Liver (tissue), 9 donors: ENCODE results near the gene AK5. TPM values are rescaled to one million over a fixed set of nuclear protein-coding genes. Genes with fewer than 3 reads are reported as not detected.

ENCODE experiments used
- DNase-seq: peaks from one replicate; pipeline ENCODE4 v3.0.0-alpha.2; 2017; ENCODE audit warnings: low spot score
- H3K27ac ChIP-seq, 2 donors: one replicate each; pipeline ENCODE4 v1.7.0; 2013; ENCODE audit warnings: inconsistent platforms in 2 of 2, low read length in 2 of 2, control low read depth in 1 of 2, low read depth in 1 of 2, mild to moderate bottlenecking in 1 of 2
- H3K27me3 ChIP-seq, 4 donors: one replicate each; pipeline versions ENCODE4 v1.6.1 to v1.7.0; 2013; ENCODE audit warnings: low read length in 3 of 4, inconsistent platforms in 1 of 4, mild to moderate bottlenecking in 1 of 4, moderate library complexity in 1 of 4; ENCODE audit not compliant: control insufficient read depth in 4 of 4, insufficient read depth in 4 of 4
- H3K36me3 ChIP-seq, 4 donors: one replicate each; pipeline versions ENCODE4 v1.6.1 to v1.7.0; 2013; ENCODE audit warnings: low read length in 3 of 4, mild to moderate bottlenecking in 3 of 4, low read depth in 1 of 4, moderate library complexity in 1 of 4; ENCODE audit not compliant: control insufficient read depth in 4 of 4, insufficient read depth in 3 of 4
- H3K4me1 ChIP-seq, 4 donors: one replicate each; pipeline versions ENCODE4 v1.6.1 to v1.7.0; 2013; ENCODE audit warnings: low read length in 3 of 4, mild to moderate bottlenecking in 3 of 4, moderate library complexity in 1 of 4; ENCODE audit not compliant: control insufficient read depth in 4 of 4, insufficient read depth in 4 of 4
- H3K4me3 ChIP-seq, 3 donors: one replicate each; pipeline versions ENCODE4 v1.6.1 to v1.7.0; 2013; ENCODE audit warnings: low read length in 3 of 3, control low read depth in 1 of 3, low read depth in 1 of 3, mild to moderate bottlenecking in 1 of 3
- H3K9ac ChIP-seq, 2 donors: one replicate each; pipeline ENCODE4 v1.7.0; 2013; ENCODE audit warnings: low read length in 2 of 2, mild to moderate bottlenecking in 2 of 2, moderate library complexity in 2 of 2, control low read depth in 1 of 2, low read depth in 1 of 2
- H3K9me3 ChIP-seq, 4 donors: one replicate each; pipeline versions ENCODE4 v1.6.1 to v1.7.0; 2013; ENCODE audit warnings: low read length in 3 of 4; ENCODE audit not compliant: control insufficient read depth in 4 of 4
- EGR1 ChIP-seq, 2 donors: IDR thresholded peaks; 2 replicates each; pipeline ENCODE4 v1.6.1; 2016 to 2018; ENCODE audit warnings: antibody characterized with exemption in 2 of 2, low read depth in 2 of 2
- FOXA1 ChIP-seq: IDR thresholded peaks from 2 replicates; pipeline ENCODE4 v1.6.1; 2016; ENCODE audit warnings: antibody characterized with exemption
- FOXA2 ChIP-seq: IDR thresholded peaks from 2 replicates; pipeline ENCODE4 v1.6.1; 2016; ENCODE audit warnings: antibody characterized with exemption
- GABPA ChIP-seq, 2 donors: IDR thresholded peaks in 1 of 2; conservative IDR thresholded peaks in 1 of 2; 2 replicates each; pipeline ENCODE4 v1.6.1; 2016; ENCODE audit warnings: antibody characterized with exemption in 2 of 2, mild to moderate bottlenecking in 1 of 2, moderate library complexity in 1 of 2
- HNF4A ChIP-seq, 2 donors: conservative IDR thresholded peaks; 2 replicates each; pipeline ENCODE4 v1.6.1; 2016; ENCODE audit warnings: antibody characterized with exemption in 2 of 2, mild to moderate bottlenecking in 2 of 2
- HNF4G ChIP-seq: IDR thresholded peaks from 2 replicates; pipeline ENCODE4 v1.6.1; 2016; ENCODE audit warnings: antibody characterized with exemption
- JUND ChIP-seq, 2 donors: IDR thresholded peaks; 2 replicates each; pipeline ENCODE4 v1.6.1; 2016; ENCODE audit warnings: antibody characterized with exemption in 2 of 2
- NR2F2 ChIP-seq: IDR thresholded peaks from 2 replicates; pipeline ENCODE4 v1.6.1; 2016; ENCODE audit warnings: antibody characterized with exemption
- RXRA ChIP-seq, 2 donors: IDR thresholded peaks; 2 replicates each; pipeline ENCODE4 v1.6.1; 2017 to 2018; ENCODE audit warnings: antibody characterized with exemption in 2 of 2, mild to moderate bottlenecking in 1 of 2
- SP1 ChIP-seq: IDR thresholded peaks from 2 replicates; pipeline ENCODE4 v1.6.1; 2018; ENCODE audit warnings: antibody characterized with exemption, mild to moderate bottlenecking
- TAF1 ChIP-seq: conservative IDR thresholded peaks from 2 replicates; pipeline ENCODE4 v1.6.1; 2016; ENCODE audit warnings: antibody characterized with exemption, mild to moderate bottlenecking
- YY1 ChIP-seq: IDR thresholded peaks from 2 replicates; pipeline ENCODE4 v1.6.1; 2016; ENCODE audit warnings: antibody characterized with exemption, mild to moderate bottlenecking
- WGBS: extraction: QIAGEN DNeasy Blood & Tissue Kit; methylation state at CpG from one replicate; pipeline ENCODE4 v1.1.7; 2013; 5-methylcytosine and 5-hydroxymethylcytosine counted together
- polyA plus RNA-seq, 2 donors: library from polyadenylated mRNA; stranded (reverse) in 1 of 2; unstranded in 1 of 2; fragments of 200-250 nt in 1 of 2; fragments of >200 nt in 1 of 2; fragmentation: Nextera tagmentation in 1 of 2; extraction: Ambion mirVana in 1 of 2; gene quantifications; one replicate each; pipeline versions ENCODE4 v1.2.1 to v1.2.3, GENCODE V29; 2013 to 2015
- total RNA-seq, 2 donors: library from RNA; depleted of rRNA; stranded (reverse); fragments of >200 nt; gene quantifications; one replicate each; pipeline ENCODE4 v1.2.3, GENCODE V29; 2014
- TF ChIP-seq, protein P1 (sequence below): IDR thresholded peaks from 2 replicates; pipeline ENCODE4 v1.6.1; 2016; ENCODE audit warnings: antibody characterized with exemption
- TF ChIP-seq, protein P2 (sequence below): IDR thresholded peaks from 2 replicates; pipeline ENCODE4 v1.6.1; 2016; ENCODE audit warnings: antibody characterized with exemption
- TF ChIP-seq, protein P3 (sequence below): IDR thresholded peaks from 2 replicates; pipeline ENCODE4 v1.6.1; 2016; ENCODE audit warnings: antibody characterized with exemption
- TF ChIP-seq, protein P4 (sequence below): fragments of 150-350 bp; IDR thresholded peaks from 2 replicates; pipeline ENCODE4 v1.5.1; 2017; ENCODE audit warnings: improper control_type of control experiment, low read depth, low read length; ENCODE audit not compliant: missing input control
- TF ChIP-seq, protein P5 (sequence below): IDR thresholded peaks from 2 replicates; pipeline ENCODE4 v1.6.1; 2016; ENCODE audit warnings: antibody characterized with exemption, mild to moderate bottlenecking
- donor health status: healthy.
- donor health status: healthy.
- donor health status: healthy.
- donor health status: healthy.
- donor health status: healthy.

The AK5 gene
- total and polyA plus RNA-seq, 4 donors, result 0.12 to 0.33 (median 0.23) TPM

DNA sequence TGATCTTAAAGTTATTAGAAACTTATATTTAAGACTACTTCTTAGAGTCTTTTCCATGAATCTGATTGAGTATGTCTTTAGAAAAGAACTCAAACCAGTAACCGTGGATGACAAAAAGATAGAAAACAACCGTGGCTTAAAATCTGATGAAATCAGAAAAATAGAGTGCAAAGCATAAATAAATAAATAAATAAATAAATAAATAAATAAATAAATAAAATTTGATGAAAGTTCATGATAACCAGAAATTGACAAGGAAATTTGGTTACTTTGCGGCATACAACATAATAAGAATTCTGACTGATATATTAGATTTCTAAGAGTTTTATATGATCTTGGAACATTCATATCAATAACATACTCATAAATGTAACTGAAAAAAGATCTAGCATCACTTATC is 152.1 kb downstream of the AK5 start (continued):
- TF ChIP-seq, protein P1, sequence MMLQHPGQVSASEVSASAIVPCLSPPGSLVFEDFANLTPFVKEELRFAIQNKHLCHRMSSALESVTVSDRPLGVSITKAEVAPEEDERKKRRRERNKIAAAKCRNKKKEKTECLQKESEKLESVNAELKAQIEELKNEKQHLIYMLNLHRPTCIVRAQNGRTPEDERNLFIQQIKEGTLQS, result no peak

DNA sequence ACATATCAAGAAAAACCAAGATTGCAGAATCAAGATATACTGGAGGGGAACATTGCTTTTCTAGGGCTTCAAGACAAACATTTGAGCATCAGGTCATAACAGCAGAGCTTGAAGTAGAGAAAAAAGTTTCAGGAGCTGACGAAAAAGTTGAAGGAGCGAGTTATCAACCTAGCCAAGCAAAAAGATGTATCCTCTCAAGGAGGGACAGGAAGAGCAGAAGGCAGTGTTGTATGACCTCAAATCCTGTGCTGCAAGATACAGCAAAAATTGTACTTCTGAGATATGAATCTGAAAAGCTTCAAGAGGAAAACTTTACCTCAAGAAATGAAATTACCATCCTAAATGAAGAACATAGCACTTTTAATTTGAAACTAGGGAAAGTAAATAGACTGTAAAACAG is 153.1 kb downstream of the AK5 start:
- Histone ChIP-seq H3K36me3 (no peaks in the 10 kb centered on the region), H3K9ac (no peak overlapping the region), H3K27me3 (no peaks in the 10 kb centered on the region), H3K27ac (no peak overlapping the region), H3K4me3 (no peak overlapping the region), H3K9me3 (peaks cover 0 to 2% (median 0%) of the 10 kb centered on the region in 4 donors), H3K4me1 (no peaks in the 10 kb centered on the region)
- DNase-seq, result no peak
- 70% methylated on average over 2 of the region's 2 CpGs for WGBS
- TF ChIP-seq FOXA1 (no peak), FOXA2 (no peak), YY1 (no peak), HNF4A (conservative IDR thresholded peaks at IDR 0.05) (no peak), HNF4G (no peak), EGR1 (IDR thresholded peaks at IDR 0.05; ENCODE audit: low read depth in 2 of 2) (no peak), GABPA (IDR thresholded peaks at IDR 0.05 in 1 of 2, conservative IDR thresholded peaks at IDR 0.05 in 1 of 2) (no peak)
- TF ChIP-seq, protein P2, sequence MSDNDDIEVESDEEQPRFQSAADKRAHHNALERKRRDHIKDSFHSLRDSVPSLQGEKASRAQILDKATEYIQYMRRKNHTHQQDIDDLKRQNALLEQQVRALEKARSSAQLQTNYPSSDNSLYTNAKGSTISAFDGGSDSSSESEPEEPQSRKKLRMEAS, result no peak
- TF ChIP-seq, protein P3, sequence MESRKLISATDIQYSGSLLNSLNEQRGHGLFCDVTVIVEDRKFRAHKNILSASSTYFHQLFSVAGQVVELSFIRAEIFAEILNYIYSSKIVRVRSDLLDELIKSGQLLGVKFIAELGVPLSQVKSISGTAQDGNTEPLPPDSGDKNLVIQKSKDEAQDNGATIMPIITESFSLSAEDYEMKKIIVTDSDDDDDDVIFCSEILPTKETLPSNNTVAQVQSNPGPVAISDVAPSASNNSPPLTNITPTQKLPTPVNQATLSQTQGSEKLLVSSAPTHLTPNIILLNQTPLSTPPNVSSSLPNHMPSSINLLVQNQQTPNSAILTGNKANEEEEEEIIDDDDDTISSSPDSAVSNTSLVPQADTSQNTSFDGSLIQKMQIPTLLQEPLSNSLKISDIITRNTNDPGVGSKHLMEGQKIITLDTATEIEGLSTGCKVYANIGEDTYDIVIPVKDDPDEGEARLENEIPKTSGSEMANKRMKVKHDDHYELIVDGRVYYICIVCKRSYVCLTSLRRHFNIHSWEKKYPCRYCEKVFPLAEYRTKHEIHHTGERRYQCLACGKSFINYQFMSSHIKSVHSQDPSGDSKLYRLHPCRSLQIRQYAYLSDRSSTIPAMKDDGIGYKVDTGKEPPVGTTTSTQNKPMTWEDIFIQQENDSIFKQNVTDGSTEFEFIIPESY, result no peak
- TF ChIP-seq, protein P4, sequence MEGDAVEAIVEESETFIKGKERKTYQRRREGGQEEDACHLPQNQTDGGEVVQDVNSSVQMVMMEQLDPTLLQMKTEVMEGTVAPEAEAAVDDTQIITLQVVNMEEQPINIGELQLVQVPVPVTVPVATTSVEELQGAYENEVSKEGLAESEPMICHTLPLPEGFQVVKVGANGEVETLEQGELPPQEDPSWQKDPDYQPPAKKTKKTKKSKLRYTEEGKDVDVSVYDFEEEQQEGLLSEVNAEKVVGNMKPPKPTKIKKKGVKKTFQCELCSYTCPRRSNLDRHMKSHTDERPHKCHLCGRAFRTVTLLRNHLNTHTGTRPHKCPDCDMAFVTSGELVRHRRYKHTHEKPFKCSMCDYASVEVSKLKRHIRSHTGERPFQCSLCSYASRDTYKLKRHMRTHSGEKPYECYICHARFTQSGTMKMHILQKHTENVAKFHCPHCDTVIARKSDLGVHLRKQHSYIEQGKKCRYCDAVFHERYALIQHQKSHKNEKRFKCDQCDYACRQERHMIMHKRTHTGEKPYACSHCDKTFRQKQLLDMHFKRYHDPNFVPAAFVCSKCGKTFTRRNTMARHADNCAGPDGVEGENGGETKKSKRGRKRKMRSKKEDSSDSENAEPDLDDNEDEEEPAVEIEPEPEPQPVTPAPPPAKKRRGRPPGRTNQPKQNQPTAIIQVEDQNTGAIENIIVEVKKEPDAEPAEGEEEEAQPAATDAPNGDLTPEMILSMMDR, result no peak
- TF ChIP-seq, protein P1, result no peak

DNA sequence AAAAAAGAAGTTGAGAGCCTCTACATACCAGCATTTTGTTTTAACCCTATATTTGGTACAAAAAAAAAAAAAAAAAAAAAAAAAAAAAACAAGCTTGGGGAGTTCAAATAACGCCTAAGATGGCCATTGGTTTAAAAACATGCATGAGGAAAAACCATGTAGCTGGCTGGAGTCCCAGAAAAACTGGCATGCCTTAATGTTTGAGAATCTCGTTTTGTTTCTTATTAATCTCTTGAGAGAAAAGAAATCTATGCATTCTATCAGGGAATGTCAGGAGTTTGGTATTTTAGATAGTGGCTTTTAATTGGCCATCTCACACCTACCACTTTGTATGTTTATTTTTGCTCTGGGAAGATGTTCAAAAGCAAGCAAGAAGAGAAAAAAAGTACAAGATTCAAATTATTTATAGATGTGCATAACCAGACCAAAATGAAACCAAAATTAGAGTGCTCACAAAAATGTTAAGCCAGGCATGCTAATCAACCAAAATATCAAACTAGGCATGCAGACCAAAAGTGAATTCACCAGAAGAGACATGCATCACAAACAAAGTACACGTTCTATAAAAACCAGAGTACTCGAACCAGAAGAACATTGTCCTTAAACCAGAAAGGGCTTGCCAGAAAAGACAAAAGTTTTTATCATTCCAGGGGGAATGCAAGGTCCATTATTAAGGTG is 156.6 kb downstream of the AK5 start:
- no peak for DNase-seq
- H3K9me3 ChIP-seq, result peaks cover 0 to 2% (median 0%) of the 10 kb centered on the region in 4 donors
- no peak overlapping the region for H3K27ac ChIP-seq
- no peak overlapping the region for H3K9ac ChIP-seq
- no peaks in the 10 kb centered on the region for H3K4me1 ChIP-seq
- 58% methylated on average over 4 of the region's 4 CpGs for WGBS
- H3K36me3 ChIP-seq, result no peaks in the 10 kb centered on the region
- no peaks in the 10 kb centered on the region for H3K27me3 ChIP-seq
- no peak overlapping the region for H3K4me3 ChIP-seq
- TF ChIP-seq HNF4A (conservative IDR thresholded peaks at IDR 0.05) (no peak), EGR1 (IDR thresholded peaks at IDR 0.05; ENCODE audit: low read depth in 2 of 2) (no peak), FOXA1 (no peak), HNF4G (no peak), RXRA (IDR thresholded peaks at IDR 0.05) (no peak), NR2F2 (no peak), SP1 (no peak), FOXA2 (no peak), JUND (IDR thresholded peaks at IDR 0.05) (no peak), TAF1 (no peak), YY1 (no peak)
- TF ChIP-seq, protein P1, result no peak
- TF ChIP-seq, protein P2, result no peak
- TF ChIP-seq, protein P5, sequence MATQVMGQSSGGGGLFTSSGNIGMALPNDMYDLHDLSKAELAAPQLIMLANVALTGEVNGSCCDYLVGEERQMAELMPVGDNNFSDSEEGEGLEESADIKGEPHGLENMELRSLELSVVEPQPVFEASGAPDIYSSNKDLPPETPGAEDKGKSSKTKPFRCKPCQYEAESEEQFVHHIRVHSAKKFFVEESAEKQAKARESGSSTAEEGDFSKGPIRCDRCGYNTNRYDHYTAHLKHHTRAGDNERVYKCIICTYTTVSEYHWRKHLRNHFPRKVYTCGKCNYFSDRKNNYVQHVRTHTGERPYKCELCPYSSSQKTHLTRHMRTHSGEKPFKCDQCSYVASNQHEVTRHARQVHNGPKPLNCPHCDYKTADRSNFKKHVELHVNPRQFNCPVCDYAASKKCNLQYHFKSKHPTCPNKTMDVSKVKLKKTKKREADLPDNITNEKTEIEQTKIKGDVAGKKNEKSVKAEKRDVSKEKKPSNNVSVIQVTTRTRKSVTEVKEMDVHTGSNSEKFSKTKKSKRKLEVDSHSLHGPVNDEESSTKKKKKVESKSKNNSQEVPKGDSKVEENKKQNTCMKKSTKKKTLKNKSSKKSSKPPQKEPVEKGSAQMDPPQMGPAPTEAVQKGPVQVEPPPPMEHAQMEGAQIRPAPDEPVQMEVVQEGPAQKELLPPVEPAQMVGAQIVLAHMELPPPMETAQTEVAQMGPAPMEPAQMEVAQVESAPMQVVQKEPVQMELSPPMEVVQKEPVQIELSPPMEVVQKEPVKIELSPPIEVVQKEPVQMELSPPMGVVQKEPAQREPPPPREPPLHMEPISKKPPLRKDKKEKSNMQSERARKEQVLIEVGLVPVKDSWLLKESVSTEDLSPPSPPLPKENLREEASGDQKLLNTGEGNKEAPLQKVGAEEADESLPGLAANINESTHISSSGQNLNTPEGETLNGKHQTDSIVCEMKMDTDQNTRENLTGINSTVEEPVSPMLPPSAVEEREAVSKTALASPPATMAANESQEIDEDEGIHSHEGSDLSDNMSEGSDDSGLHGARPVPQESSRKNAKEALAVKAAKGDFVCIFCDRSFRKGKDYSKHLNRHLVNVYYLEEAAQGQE, result no peak
- TF ChIP-seq, protein P3, result no peak
